Measurements from ENCODE around the gene PTPRM. TPM values are rescaled to one million over a fixed set of nuclear protein-coding genes. Genes with fewer than 3 reads are reported as not detected.

Gene PTPRM
- total and polyA plus RNA-seq, 4 donors, result 9.2 to 23.0 (median 12.7) TPM

DNA sequence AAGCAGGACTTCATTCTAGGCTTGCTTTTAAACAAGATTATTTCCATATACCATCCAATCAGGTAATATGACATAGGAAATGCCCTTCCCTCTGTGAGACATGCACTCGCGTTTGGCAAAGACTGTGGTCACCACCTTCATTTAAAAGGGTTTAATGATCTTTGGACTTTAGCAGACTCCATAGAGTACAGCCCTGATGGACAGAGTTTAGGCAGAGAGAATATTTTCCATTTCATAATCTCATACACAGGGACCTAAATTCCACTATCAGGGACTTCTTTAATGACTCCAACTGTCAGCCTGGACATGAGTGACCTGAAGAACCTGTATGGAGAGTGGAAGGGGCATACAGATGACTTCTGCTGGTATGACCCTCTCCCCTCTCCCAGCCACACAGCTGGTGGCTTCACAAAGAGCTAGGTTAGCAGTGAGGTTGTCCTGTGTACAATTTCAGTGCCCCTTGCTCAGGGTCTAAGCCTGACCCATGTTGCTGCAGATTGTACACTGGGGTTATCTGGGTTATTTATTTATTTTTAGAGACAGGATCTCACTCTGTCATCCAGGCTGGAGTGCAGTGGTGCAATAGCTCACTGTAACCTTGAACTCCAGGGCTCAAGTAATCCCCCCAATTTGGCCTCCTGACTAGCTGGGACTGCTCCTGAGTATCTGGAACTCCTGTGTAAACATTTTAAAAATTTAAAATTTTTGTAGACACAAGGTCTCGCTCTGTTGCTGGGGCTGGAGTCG is 59.2 kb downstream of the PTPRM start:
- H3K27ac ChIP-seq (ENCODE audit: low read depth in 1 of 2, low read length in 2 of 2), result peak overlapping the region; percentile 66 to 67
- H3K36me3 ChIP-seq (ENCODE audit: control insufficient read depth in 4 of 4, insufficient read depth in 3 of 4, low read depth in 1 of 4, low read length in 3 of 4), result no peaks in the 10 kb centered on the region
- peak; percentile 47 for DNase-seq (ENCODE audit: low spot score)
- H3K9ac ChIP-seq (ENCODE audit: low read depth in 1 of 2, low read length in 2 of 2), result no peak overlapping the region
- 29% methylated on average over 4 of the region's 4 CpGs for WGBS
- peaks cover 6 to 20% (median 14%) of the 10 kb centered on the region in 4 donors for H3K4me1 ChIP-seq (ENCODE audit: control insufficient read depth in 4 of 4, insufficient read depth in 4 of 4, low read length in 3 of 4)
- no peaks in the 10 kb centered on the region for H3K9me3 ChIP-seq (ENCODE audit: control insufficient read depth in 4 of 4, low read length in 3 of 4)
- H3K4me3 ChIP-seq (ENCODE audit: low read depth in 1 of 3, low read length in 3 of 3), result no peak overlapping the region
- H3K27me3 ChIP-seq (ENCODE audit: control insufficient read depth in 4 of 4, insufficient read depth in 4 of 4, low read length in 3 of 4), result no peaks in the 10 kb centered on the region
- peak; percentile 93 to 98 for TF ChIP-seq HNF4A (conservative IDR thresholded peaks at IDR 0.05)
- peak; percentile 49 for TF ChIP-seq FOXA1 (IDR thresholded peaks at IDR 0.05)
- TF ChIP-seq RAD21 (IDR thresholded peaks at IDR 0.05), result no peak
- no peak for TF ChIP-seq ATF3 (IDR thresholded peaks at IDR 0.05)
- peak; percentile 80 to 95 for TF ChIP-seq RXRA (IDR thresholded peaks at IDR 0.05)
- TF ChIP-seq GABPA (IDR thresholded peaks at IDR 0.05 in 1 of 2, conservative IDR thresholded peaks at IDR 0.05 in 1 of 2), result no peak
- TF ChIP-seq YY1 (IDR thresholded peaks at IDR 0.05), result peak; percentile 58
- TF ChIP-seq, protein P1, sequence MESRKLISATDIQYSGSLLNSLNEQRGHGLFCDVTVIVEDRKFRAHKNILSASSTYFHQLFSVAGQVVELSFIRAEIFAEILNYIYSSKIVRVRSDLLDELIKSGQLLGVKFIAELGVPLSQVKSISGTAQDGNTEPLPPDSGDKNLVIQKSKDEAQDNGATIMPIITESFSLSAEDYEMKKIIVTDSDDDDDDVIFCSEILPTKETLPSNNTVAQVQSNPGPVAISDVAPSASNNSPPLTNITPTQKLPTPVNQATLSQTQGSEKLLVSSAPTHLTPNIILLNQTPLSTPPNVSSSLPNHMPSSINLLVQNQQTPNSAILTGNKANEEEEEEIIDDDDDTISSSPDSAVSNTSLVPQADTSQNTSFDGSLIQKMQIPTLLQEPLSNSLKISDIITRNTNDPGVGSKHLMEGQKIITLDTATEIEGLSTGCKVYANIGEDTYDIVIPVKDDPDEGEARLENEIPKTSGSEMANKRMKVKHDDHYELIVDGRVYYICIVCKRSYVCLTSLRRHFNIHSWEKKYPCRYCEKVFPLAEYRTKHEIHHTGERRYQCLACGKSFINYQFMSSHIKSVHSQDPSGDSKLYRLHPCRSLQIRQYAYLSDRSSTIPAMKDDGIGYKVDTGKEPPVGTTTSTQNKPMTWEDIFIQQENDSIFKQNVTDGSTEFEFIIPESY (IDR thresholded peaks at IDR 0.05), result peak; percentile 31
- TF ChIP-seq, protein P2, sequence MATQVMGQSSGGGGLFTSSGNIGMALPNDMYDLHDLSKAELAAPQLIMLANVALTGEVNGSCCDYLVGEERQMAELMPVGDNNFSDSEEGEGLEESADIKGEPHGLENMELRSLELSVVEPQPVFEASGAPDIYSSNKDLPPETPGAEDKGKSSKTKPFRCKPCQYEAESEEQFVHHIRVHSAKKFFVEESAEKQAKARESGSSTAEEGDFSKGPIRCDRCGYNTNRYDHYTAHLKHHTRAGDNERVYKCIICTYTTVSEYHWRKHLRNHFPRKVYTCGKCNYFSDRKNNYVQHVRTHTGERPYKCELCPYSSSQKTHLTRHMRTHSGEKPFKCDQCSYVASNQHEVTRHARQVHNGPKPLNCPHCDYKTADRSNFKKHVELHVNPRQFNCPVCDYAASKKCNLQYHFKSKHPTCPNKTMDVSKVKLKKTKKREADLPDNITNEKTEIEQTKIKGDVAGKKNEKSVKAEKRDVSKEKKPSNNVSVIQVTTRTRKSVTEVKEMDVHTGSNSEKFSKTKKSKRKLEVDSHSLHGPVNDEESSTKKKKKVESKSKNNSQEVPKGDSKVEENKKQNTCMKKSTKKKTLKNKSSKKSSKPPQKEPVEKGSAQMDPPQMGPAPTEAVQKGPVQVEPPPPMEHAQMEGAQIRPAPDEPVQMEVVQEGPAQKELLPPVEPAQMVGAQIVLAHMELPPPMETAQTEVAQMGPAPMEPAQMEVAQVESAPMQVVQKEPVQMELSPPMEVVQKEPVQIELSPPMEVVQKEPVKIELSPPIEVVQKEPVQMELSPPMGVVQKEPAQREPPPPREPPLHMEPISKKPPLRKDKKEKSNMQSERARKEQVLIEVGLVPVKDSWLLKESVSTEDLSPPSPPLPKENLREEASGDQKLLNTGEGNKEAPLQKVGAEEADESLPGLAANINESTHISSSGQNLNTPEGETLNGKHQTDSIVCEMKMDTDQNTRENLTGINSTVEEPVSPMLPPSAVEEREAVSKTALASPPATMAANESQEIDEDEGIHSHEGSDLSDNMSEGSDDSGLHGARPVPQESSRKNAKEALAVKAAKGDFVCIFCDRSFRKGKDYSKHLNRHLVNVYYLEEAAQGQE (IDR thresholded peaks at IDR 0.05), result peak; percentile 33
- TF ChIP-seq, protein P3, sequence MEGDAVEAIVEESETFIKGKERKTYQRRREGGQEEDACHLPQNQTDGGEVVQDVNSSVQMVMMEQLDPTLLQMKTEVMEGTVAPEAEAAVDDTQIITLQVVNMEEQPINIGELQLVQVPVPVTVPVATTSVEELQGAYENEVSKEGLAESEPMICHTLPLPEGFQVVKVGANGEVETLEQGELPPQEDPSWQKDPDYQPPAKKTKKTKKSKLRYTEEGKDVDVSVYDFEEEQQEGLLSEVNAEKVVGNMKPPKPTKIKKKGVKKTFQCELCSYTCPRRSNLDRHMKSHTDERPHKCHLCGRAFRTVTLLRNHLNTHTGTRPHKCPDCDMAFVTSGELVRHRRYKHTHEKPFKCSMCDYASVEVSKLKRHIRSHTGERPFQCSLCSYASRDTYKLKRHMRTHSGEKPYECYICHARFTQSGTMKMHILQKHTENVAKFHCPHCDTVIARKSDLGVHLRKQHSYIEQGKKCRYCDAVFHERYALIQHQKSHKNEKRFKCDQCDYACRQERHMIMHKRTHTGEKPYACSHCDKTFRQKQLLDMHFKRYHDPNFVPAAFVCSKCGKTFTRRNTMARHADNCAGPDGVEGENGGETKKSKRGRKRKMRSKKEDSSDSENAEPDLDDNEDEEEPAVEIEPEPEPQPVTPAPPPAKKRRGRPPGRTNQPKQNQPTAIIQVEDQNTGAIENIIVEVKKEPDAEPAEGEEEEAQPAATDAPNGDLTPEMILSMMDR (IDR thresholded peaks at IDR 0.05; ENCODE audit: low read depth, low read length, missing input control), result no peak
- peak; percentile 62 for TF ChIP-seq NR2F2 (IDR thresholded peaks at IDR 0.05)
- TF ChIP-seq JUND (IDR thresholded peaks at IDR 0.05), result peak; percentile 8 to 16
- TF ChIP-seq FOXA2 (IDR thresholded peaks at IDR 0.05), result peak; percentile 41
- TF ChIP-seq HNF4G (IDR thresholded peaks at IDR 0.05), result peak; percentile 98
- no peak for TF ChIP-seq EGR1 (IDR thresholded peaks at IDR 0.05; ENCODE audit: low read depth in 2 of 2)
- peak; percentile 91 for TF ChIP-seq SP1 (IDR thresholded peaks at IDR 0.05)
